Measurements from ENCODE around the gene CLMN. TPM values are rescaled to one million over a fixed set of nuclear protein-coding genes. Genes with fewer than 3 reads are reported as not detected.

The CLMN gene
- total and polyA plus RNA-seq, 2 experiments from 2014 or later = 15.7 to 40.0 TPM

- H2AFZ ChIP-seq = no peak overlapping the region
- no peak overlapping the region for H3K27ac ChIP-seq
- H3K36me3 ChIP-seq (replicated peaks; ENCODE audit: insufficient read depth, low read depth) = no peaks in the 10 kb centered on the region
- H3K4me1 ChIP-seq (ENCODE audit: insufficient read depth) = peaks cover 5% of the 10 kb centered on the region
- TF ChIP-seq EZH2phosphoT487 (IDR thresholded peaks at IDR 0.05; ENCODE audit: low read depth, severe bottlenecking, unreplicated experiment) (no peak), CTCF (IDR thresholded peaks at IDR 0.05; ENCODE audit: poor library complexity) (no peak), EZH2 (IDR thresholded peaks at IDR 0.05; ENCODE audit: borderline replicate concordance) (no peak)
- DNase-seq (ENCODE audit: low spot score) = no peak
- no peaks in the 10 kb centered on the region for H3K9me2 ChIP-seq (replicated peaks; ENCODE audit: insufficient read depth)
- H3K4me3 ChIP-seq = no peak overlapping the region
- no peak overlapping the region for H3K4me2 ChIP-seq
- peaks cover 3% of the 10 kb centered on the region for H3K79me2 ChIP-seq
- H3K27me3 ChIP-seq = no peaks in the 10 kb centered on the region
- 89% methylated on average over 6 of the region's 6 CpGs for WGBS (ENCODE audit: low lambda C conversion rate, missing lambda C conversion rate)
- no peaks in the 10 kb centered on the region for H4K20me1 ChIP-seq (ENCODE audit: insufficient read depth, poor library complexity, severe bottlenecking)
- no peaks in the 10 kb centered on the region for H3K9me3 ChIP-seq (ENCODE audit: low read depth)
These were observed 23.9 kb downstream of the CLMN start for GRCh38 chr14:95295600-95296376.

- Histone ChIP-seq H3K4me1 (ENCODE audit: insufficient read depth) (peaks cover 5% of the 10 kb centered on the region), H4K20me1 (ENCODE audit: insufficient read depth, poor library complexity, severe bottlenecking) (no peaks in the 10 kb centered on the region), H3K27ac (no peak overlapping the region), H3K4me3 (no peak overlapping the region), H3K79me2 (peaks cover 3% of the 10 kb centered on the region), H3K36me3 (replicated peaks; ENCODE audit: insufficient read depth, low read depth) (no peaks in the 10 kb centered on the region), H3K9me3 (ENCODE audit: low read depth) (no peaks in the 10 kb centered on the region), H3K9me2 (replicated peaks; ENCODE audit: insufficient read depth) (no peaks in the 10 kb centered on the region), H3K4me2 (no peak overlapping the region), H3K27me3 (no peaks in the 10 kb centered on the region), H2AFZ (no peak overlapping the region)
- 91% methylated on average over 9 of the region's 9 CpGs for WGBS (ENCODE audit: low lambda C conversion rate, missing lambda C conversion rate)
- TF ChIP-seq CTCF (IDR thresholded peaks at IDR 0.05; ENCODE audit: poor library complexity) (no peak), EZH2 (IDR thresholded peaks at IDR 0.05; ENCODE audit: borderline replicate concordance) (no peak), EZH2phosphoT487 (IDR thresholded peaks at IDR 0.05; ENCODE audit: low read depth, severe bottlenecking, unreplicated experiment) (no peak)
- DNase-seq (ENCODE audit: low spot score) = no peak
These were observed 24.7 kb downstream of the CLMN start for GRCh38 chr14:95294834-95295599.

GRCh38 chr14:95294320-95294719 is 25.4 kb downstream of the CLMN start:
- 93% methylated on average over 7 of the region's 7 CpGs for WGBS (ENCODE audit: low lambda C conversion rate, missing lambda C conversion rate)
- Histone ChIP-seq H4K20me1 (ENCODE audit: insufficient read depth, poor library complexity, severe bottlenecking) (no peaks in the 10 kb centered on the region), H3K9me3 (ENCODE audit: low read depth) (no peaks in the 10 kb centered on the region), H2AFZ (no peak overlapping the region), H3K27me3 (no peaks in the 10 kb centered on the region), H3K4me3 (no peak overlapping the region), H3K9me2 (replicated peaks; ENCODE audit: insufficient read depth) (no peaks in the 10 kb centered on the region), H3K4me2 (no peak overlapping the region), H3K36me3 (replicated peaks; ENCODE audit: insufficient read depth, low read depth) (no peaks in the 10 kb centered on the region), H3K79me2 (peaks cover 3% of the 10 kb centered on the region), H3K4me1 (ENCODE audit: insufficient read depth) (peaks cover 5% of the 10 kb centered on the region), H3K27ac (no peak overlapping the region)
- DNase-seq (ENCODE audit: low spot score) = no peak
- TF ChIP-seq CTCF (IDR thresholded peaks at IDR 0.05; ENCODE audit: poor library complexity) = no peak
- TF ChIP-seq EZH2 (IDR thresholded peaks at IDR 0.05; ENCODE audit: borderline replicate concordance) = no peak
- no peak for TF ChIP-seq EZH2phosphoT487 (IDR thresholded peaks at IDR 0.05; ENCODE audit: low read depth, severe bottlenecking, unreplicated experiment)
